Esophagus muscularis mucosa (tissue), 4 donors: ENCODE results near the gene ERLEC1.

Experiments
- EP300 ChIP-seq: sonication (generic); formaldehyde crosslinking; IDR thresholded peaks from one replicate; pipeline ENCODE4 v1.6.1; 2017; ENCODE audit warnings: antibody characterized with exemption
- POLR2A ChIP-seq: fragments of 450-650 bp; IDR thresholded peaks from one replicate; pipeline ENCODE4 v1.6.1; 2017; ENCODE audit warnings: antibody characterized with exemption, moderate library complexity, mild to moderate bottlenecking, low read depth
- POLR2AphosphoS5 ChIP-seq, 2 donors: sonication (generic); formaldehyde crosslinking; IDR thresholded peaks; one replicate each; pipeline ENCODE4 v1.6.1; 2017; ENCODE audit warnings: antibody characterized with exemption in 2 of 2
- TF ChIP-seq, protein P1 (sequence below), 3 experiments: fragments of 200-600 bp in 2 of 3; fragments of 450-650 bp in 1 of 3; sonication (generic) in 2 of 3; IDR thresholded peaks; one replicate each; pipeline ENCODE4 v1.5.1; 2017 to 2019; ENCODE audit warnings: antibody characterized with exemption in 3 of 3, mild to moderate bottlenecking in 2 of 3, moderate library complexity in 1 of 3

DNA sequence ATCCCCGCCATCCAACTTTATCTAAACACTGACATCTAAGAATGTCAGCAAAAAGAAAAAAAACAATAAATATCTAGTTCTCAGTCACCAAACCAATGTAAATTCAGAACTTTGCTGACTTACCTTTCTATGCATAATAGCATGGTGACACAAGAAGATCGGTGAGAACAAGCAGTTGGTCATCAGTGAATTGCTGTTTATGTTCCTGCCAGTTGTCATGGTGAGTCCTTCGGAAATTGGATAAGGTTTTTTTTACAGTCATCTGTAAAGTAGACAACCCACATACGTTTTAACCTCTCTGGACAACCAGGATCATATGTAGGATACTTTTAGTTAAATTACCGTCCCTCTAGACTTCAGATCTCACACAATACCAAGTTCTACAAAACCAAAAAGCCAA, 79.1 kb downstream of the ERLEC1 start:
- TF ChIP-seq, protein P1, sequence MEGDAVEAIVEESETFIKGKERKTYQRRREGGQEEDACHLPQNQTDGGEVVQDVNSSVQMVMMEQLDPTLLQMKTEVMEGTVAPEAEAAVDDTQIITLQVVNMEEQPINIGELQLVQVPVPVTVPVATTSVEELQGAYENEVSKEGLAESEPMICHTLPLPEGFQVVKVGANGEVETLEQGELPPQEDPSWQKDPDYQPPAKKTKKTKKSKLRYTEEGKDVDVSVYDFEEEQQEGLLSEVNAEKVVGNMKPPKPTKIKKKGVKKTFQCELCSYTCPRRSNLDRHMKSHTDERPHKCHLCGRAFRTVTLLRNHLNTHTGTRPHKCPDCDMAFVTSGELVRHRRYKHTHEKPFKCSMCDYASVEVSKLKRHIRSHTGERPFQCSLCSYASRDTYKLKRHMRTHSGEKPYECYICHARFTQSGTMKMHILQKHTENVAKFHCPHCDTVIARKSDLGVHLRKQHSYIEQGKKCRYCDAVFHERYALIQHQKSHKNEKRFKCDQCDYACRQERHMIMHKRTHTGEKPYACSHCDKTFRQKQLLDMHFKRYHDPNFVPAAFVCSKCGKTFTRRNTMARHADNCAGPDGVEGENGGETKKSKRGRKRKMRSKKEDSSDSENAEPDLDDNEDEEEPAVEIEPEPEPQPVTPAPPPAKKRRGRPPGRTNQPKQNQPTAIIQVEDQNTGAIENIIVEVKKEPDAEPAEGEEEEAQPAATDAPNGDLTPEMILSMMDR (IDR thresholded peaks at IDR 0.05): no peak
- TF ChIP-seq POLR2AphosphoS5 (IDR thresholded peaks at IDR 0.05): no peak
- no peak for TF ChIP-seq POLR2A
- TF ChIP-seq EP300: no peak
